Stomach (tissue), 9 donors: ENCODE results near the gene ZNF69. TPM values are rescaled to one million over a fixed set of nuclear protein-coding genes. Genes with fewer than 3 reads are reported as not detected.
"Not testable (repeated sequence)": the region's sequence is repeated elsewhere in the genome, so short reads cannot be mapped to it uniquely, and the experiment has no call there.

ENCODE experiments used
- DNase-seq, 2 donors: peaks; one replicate each; pipeline versions ENCODE4 v3.0.0 to v3.0.0-alpha.2; 2013 to 2019
- H3K27ac ChIP-seq, 5 donors: fragments of 200-600 bp in 4 of 5; sonication (generic) in 4 of 5; one replicate each; pipeline ENCODE4 v1.5.1; 2013 to 2019; ENCODE audit warnings: mild to moderate bottlenecking in 1 of 5, moderate library complexity in 1 of 5
- H3K27me3 ChIP-seq, 3 donors: fragments of 200-600 bp; sonication (generic); one replicate each; pipeline ENCODE4 v1.5.1; 2017 to 2019; ENCODE audit warnings: mixed run types in 1 of 3
- H3K36me3 ChIP-seq, 4 donors: fragments of 200-600 bp; sonication (generic); 1 replicate in 3 of 4; 2 replicates in 1 of 4; pipeline ENCODE4 v1.5.1; 2016 to 2019
- H3K4me1 ChIP-seq, 4 donors: fragments of 200-600 bp; sonication (generic); one replicate each; pipeline ENCODE4 v1.5.1; 2016 to 2019
- H3K4me3 ChIP-seq, 4 donors: fragments of 200-600 bp; sonication (generic) in 3 of 4; one replicate each; pipeline ENCODE4 v1.5.1; 2016 to 2019; ENCODE audit warnings: mild to moderate bottlenecking in 1 of 4
- H3K9me3 ChIP-seq, 4 donors: fragments of 200-600 bp; sonication (generic); one replicate each; pipeline ENCODE4 v1.5.1; 2016 to 2019
- EP300 ChIP-seq: sonication (generic); formaldehyde crosslinking; IDR thresholded peaks from one replicate; pipeline ENCODE4 v1.6.1; 2017; ENCODE audit warnings: antibody characterized with exemption
- POLR2A ChIP-seq, 4 donors: fragments of 450-650 bp; IDR thresholded peaks; one replicate each; pipeline ENCODE4 v1.6.1; 2016; ENCODE audit warnings: antibody characterized with exemption in 4 of 4, control low read depth in 2 of 4, mild to moderate bottlenecking in 1 of 4, moderate library complexity in 1 of 4
- POLR2AphosphoS5 ChIP-seq, 3 donors: sonication (generic); formaldehyde crosslinking; IDR thresholded peaks; one replicate each; pipeline ENCODE4 v1.6.1; 2016; ENCODE audit warnings: antibody characterized with exemption in 3 of 3
- WGBS, 5 donors: extraction: QIAGEN DNeasy Blood & Tissue Kit in 3 of 5; methylation state at CpG; one replicate each; pipeline versions ENCODE4 v1.1.5 to v1.1.7; 2013 to 2018; 5-methylcytosine and 5-hydroxymethylcytosine counted together
- intact Hi-C: fragments of 100-400 bp; cut with DNase I; formaldehyde crosslinking; loops from one replicate; pipeline ENCODE4 v1.15.1; 2023; ENCODE audit warnings: low total_unique reads
- polyA plus RNA-seq, 3 donors: library from polyadenylated mRNA; stranded (reverse); fragments of 200-250 nt; gene quantifications; one replicate each; pipeline ENCODE4 v1.2.3, GENCODE V29; 2013
- total RNA-seq, 5 donors: library from RNA; depleted of rRNA; stranded (reverse); fragments of >200 nt; gene quantifications; one replicate each; pipeline versions ENCODE4 v1.1.0 to v1.2.3, GENCODE V29; 2014 to 2016
- TF ChIP-seq, protein P1 (sequence below), 7 experiments: fragments of 450-650 bp in 4 of 7; fragments of 200-600 bp in 3 of 7; sonication (generic) in 3 of 7; IDR thresholded peaks; one replicate each; pipeline ENCODE4 v1.5.1; 2016 to 2019; ENCODE audit warnings: antibody characterized with exemption in 7 of 7, control low read depth in 2 of 7, mild to moderate bottlenecking in 1 of 7
- donor health status: healthy with polysubstance abuse.
- donor health status: Bipolar disorder and iron deficiency.
- donor health status: healthy.

ZNF69 gene
- total and polyA plus RNA-seq, 8 donors = 5.1 to 51.8 (median 18.0) TPM

DNA sequence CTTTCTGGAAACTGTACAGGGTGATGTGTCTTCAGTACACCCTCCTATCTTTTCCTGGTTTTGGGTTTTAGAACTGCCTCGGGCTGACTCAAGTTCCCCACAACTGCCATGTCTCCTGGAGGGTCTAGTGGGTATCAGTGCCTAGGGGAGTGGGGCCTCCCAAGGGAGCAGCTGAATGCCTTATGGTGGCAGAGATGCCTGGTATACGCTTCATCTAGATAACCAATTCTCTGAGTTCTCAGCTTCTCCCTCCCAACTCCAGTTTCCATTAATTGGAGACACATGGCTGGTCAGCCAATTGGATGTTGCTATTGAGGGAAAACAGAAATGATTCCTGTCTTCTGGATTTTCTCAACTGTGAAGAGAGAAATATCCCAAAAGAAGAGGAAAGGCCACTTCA is 26.3 kb upstream of the ZNF69 start:
- WGBS, 5 donors = 92 to 98% (median 96%) methylated on average over 2 of the region's 2 CpGs
- H3K27ac ChIP-seq = no peak overlapping the region
- H3K36me3 ChIP-seq = peaks cover 0 to 53% (median 14%) of the 10 kb centered on the region in 4 donors
- no peak overlapping the region for H3K4me3 ChIP-seq
- no peaks in the 10 kb centered on the region for H3K27me3 ChIP-seq
- no peak for DNase-seq
- intact Hi-C loops = no loop called here
- TF ChIP-seq, protein P1, sequence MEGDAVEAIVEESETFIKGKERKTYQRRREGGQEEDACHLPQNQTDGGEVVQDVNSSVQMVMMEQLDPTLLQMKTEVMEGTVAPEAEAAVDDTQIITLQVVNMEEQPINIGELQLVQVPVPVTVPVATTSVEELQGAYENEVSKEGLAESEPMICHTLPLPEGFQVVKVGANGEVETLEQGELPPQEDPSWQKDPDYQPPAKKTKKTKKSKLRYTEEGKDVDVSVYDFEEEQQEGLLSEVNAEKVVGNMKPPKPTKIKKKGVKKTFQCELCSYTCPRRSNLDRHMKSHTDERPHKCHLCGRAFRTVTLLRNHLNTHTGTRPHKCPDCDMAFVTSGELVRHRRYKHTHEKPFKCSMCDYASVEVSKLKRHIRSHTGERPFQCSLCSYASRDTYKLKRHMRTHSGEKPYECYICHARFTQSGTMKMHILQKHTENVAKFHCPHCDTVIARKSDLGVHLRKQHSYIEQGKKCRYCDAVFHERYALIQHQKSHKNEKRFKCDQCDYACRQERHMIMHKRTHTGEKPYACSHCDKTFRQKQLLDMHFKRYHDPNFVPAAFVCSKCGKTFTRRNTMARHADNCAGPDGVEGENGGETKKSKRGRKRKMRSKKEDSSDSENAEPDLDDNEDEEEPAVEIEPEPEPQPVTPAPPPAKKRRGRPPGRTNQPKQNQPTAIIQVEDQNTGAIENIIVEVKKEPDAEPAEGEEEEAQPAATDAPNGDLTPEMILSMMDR (IDR thresholded peaks at IDR 0.05) = no peak
- TF ChIP-seq EP300 (no peak), POLR2AphosphoS5 (IDR thresholded peaks at IDR 0.05) (no peak), POLR2A (IDR thresholded peaks at IDR 0.05) (no peak)
- H3K9me3 ChIP-seq = peaks cover 16 to 88% (median 57%) of the 10 kb centered on the region in 4 donors
- no peaks in the 10 kb centered on the region for H3K4me1 ChIP-seq

GRCh38 chr19:11867766-11868165 is 19.8 kb upstream of the ZNF69 start:
- 82 to 98% (median 95%) methylated on average over 4 of the region's 4 CpGs for WGBS, 5 donors
- H3K27ac ChIP-seq, H3K4me1 ChIP-seq, intact Hi-C loops, H3K4me3 ChIP-seq, DNase-seq, H3K27me3 ChIP-seq: not testable (repeated sequence)
- H3K36me3 ChIP-seq = peaks cover 28 to 77% (median 39%) of the 10 kb centered on the region in 4 donors
- H3K9me3 ChIP-seq = peaks cover 40 to 99% (median 76%) of the 10 kb centered on the region in 4 donors

GRCh38 chr19:11868188-11868587 is 19.4 kb upstream of the ZNF69 start:
- WGBS, 5 donors = 92 to 98% (median 96%) methylated on average over 8 of the region's 8 CpGs
- intact Hi-C loops = no loop called here

DNA sequence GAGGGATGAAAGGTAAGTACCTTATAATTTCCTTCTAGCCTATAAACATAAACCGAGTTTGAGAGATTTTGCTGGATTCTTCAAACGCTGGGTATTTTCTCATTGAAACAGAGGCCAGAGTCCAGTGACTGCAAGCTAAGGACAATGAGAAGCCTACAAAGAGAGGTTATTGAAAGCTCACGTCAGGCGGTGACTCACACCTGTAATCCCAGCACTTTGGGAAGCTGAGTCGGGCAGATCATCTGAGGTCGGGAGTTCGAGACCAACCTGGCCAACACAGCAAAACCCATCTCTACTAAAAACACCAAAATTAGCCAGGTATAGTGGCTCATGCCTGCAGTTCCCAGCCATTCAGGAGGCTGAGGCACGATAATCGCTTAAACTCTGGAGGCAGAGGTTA is 15.0 kb upstream of the ZNF69 start:
- H3K4me1 ChIP-seq = no peaks in the 10 kb centered on the region
- peaks cover 15 to 54% (median 40%) of the 10 kb centered on the region in 4 donors for H3K9me3 ChIP-seq
- TF ChIP-seq POLR2A (IDR thresholded peaks at IDR 0.05) (no peak), POLR2AphosphoS5 (IDR thresholded peaks at IDR 0.05) (no peak), EP300 (no peak)
- TF ChIP-seq, protein P1 (IDR thresholded peaks at IDR 0.05) = no peak
- no peak overlapping the region for H3K4me3 ChIP-seq
- H3K27ac ChIP-seq = no peak overlapping the region
- 92 to 96% (median 93%) methylated on average over 9 of the region's 9 CpGs for WGBS, 5 donors
- intact Hi-C loops = no loop called here
- no peak for DNase-seq
- no peaks in the 10 kb centered on the region for H3K27me3 ChIP-seq
- peaks cover 14 to 31% (median 16%) of the 10 kb centered on the region in 4 donors for H3K36me3 ChIP-seq

More at GRCh38 chr19:11868188-11868587, 19.4 kb upstream of the ZNF69 start:
- Histone ChIP-seq H3K27me3 (no peaks in the 10 kb centered on the region), H3K4me1 (no peaks in the 10 kb centered on the region), H3K27ac (no peak overlapping the region), H3K9me3 (peaks cover 38 to 97% (median 74%) of the 10 kb centered on the region in 4 donors), H3K36me3 (peaks cover 28 to 73% (median 39%) of the 10 kb centered on the region in 4 donors), H3K4me3 (no peak overlapping the region)
- DNase-seq = no peak
- TF ChIP-seq POLR2AphosphoS5 (IDR thresholded peaks at IDR 0.05) (no peak), POLR2A (IDR thresholded peaks at IDR 0.05) (no peak), EP300 (no peak)
- TF ChIP-seq, protein P1 (IDR thresholded peaks at IDR 0.05) = no peak

DNA sequence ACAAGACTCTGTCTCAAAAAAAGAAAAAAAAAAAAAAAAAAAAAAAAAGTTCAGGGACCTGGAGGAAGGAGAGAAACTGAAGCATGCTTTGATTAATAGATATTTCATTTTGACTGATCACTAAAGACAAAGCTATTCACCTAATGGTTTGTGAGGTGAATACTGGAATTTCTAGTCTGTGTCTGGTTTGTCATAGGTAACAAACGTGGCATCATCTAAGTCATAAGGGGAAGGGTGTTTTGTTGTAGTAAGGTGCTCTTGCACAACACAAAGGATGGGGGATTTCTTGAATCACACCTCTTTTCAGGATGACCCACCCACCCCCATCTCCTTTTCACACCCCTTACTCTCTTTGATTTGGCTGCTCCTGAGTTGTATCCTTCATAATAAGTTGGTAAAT is 13.8 kb upstream of the ZNF69 start:
- no peak overlapping the region for H3K27ac ChIP-seq
- WGBS, 5 donors = 69 to 76% (median 73%) methylated on average over 1 of the region's 1 CpG
- H3K36me3 ChIP-seq = peaks cover 3 to 19% (median 5%) of the 10 kb centered on the region in 4 donors
- intact Hi-C loops = no loop called here
- H3K4me3 ChIP-seq = no peak overlapping the region
- H3K9me3 ChIP-seq = peaks cover 4 to 43% (median 29%) of the 10 kb centered on the region in 4 donors
- H3K4me1 ChIP-seq = no peaks in the 10 kb centered on the region
- DNase-seq = no peak
- no peaks in the 10 kb centered on the region for H3K27me3 ChIP-seq
- TF ChIP-seq, protein P1 (IDR thresholded peaks at IDR 0.05) = no peak
- TF ChIP-seq POLR2A (IDR thresholded peaks at IDR 0.05) = no peak
- TF ChIP-seq POLR2AphosphoS5 (IDR thresholded peaks at IDR 0.05) = no peak
- TF ChIP-seq EP300 = no peak
